A673 (cell line): Measurements from ENCODE around the gene NPPA.

ENCODE experiments used
- EZH2 ChIP-seq: fragments of 200-600 bp; sonication (generic); IDR thresholded peaks from 2 replicates; pipeline ENCODE4 v1.6.1; 2017; ENCODE audit warnings: borderline replicate concordance, low read depth, mild to moderate bottlenecking, mixed read lengths, antibody characterized with exemption, low read length; ENCODE audit not compliant: poor library complexity, severe bottlenecking
- TF ChIP-seq, protein P1 (sequence below): fragments of 300-800, 200-600 bp; sonication (generic); conservative IDR thresholded peaks from 2 replicates; pipeline ENCODE4 v1.5.1; 2017; ENCODE audit warnings: low read depth, mild to moderate bottlenecking, antibody characterized with exemption, low read length, moderate library complexity, mixed read lengths

- TF ChIP-seq, protein P1, sequence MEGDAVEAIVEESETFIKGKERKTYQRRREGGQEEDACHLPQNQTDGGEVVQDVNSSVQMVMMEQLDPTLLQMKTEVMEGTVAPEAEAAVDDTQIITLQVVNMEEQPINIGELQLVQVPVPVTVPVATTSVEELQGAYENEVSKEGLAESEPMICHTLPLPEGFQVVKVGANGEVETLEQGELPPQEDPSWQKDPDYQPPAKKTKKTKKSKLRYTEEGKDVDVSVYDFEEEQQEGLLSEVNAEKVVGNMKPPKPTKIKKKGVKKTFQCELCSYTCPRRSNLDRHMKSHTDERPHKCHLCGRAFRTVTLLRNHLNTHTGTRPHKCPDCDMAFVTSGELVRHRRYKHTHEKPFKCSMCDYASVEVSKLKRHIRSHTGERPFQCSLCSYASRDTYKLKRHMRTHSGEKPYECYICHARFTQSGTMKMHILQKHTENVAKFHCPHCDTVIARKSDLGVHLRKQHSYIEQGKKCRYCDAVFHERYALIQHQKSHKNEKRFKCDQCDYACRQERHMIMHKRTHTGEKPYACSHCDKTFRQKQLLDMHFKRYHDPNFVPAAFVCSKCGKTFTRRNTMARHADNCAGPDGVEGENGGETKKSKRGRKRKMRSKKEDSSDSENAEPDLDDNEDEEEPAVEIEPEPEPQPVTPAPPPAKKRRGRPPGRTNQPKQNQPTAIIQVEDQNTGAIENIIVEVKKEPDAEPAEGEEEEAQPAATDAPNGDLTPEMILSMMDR, result no peak
- no peak for TF ChIP-seq EZH2
These were observed 49.9 kb downstream of the NPPA start for GRCh38 chr1:11797525-11798216.
